ENCODE results near the gene LAD1. TPM values are rescaled to one million over a fixed set of nuclear protein-coding genes. Genes with fewer than 3 reads are reported as not detected.

The LAD1 gene
- total and polyA plus RNA-seq, 2 of the 13 experiments (the other 11 are each of a cell fraction or from before 2014, with no cell fraction given) = 10.8 to 65.6 TPM

DNA sequence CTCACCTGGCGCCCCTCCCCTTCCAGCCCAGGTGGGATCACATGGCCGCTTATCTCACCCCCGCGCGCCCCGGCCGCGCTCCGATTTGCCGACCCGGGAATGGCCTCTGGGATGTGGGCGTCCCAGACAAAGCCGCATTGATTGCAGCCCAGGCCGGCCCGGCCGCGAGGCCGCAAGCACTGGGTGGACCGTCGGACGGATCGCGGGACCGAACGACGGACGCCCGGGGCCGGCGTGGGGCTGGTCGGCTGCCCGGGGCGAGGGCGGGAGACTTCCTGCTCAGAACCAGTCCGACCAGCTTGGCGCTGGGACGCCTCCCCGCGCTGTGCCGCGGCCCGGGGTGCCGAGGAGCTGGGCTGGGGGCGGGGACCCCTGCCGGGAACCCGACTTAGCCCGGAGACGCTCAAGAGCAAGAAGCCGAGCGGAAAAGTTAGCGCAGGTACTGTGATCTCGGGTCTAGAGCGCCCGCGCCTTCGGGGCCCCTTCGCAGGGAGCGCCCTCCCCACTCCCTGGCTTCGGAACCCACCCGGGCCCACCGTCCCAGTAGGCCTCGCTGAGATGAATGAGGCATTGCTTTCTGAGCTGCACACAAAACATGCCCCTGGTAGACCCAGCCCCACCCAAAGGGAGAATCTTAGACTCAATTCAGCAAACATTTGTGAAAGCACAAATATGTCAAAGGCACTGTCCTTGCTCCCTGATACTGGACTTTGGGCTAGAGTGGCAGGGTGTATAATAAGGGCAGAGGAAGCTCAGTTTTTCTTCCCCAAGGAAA lies 415 bp upstream of the LAD1 start (continued):
- no peak for TF ChIP-seq MZF1 (CRISPR knock-in tag; IDR thresholded peaks at IDR 0.05; ENCODE audit: borderline replicate concordance)
- no peak for TF ChIP-seq JUNB (CRISPR knock-in tag; IDR thresholded peaks at IDR 0.05; ENCODE audit: borderline replicate concordance)
- TF ChIP-seq HMG20A (CRISPR knock-in tag; IDR thresholded peaks at IDR 0.05; ENCODE audit: borderline replicate concordance) = 0 out of 2 replicates have a peak, but pooled peaks have one; percentile 12
- TF ChIP-seq, protein P1, sequence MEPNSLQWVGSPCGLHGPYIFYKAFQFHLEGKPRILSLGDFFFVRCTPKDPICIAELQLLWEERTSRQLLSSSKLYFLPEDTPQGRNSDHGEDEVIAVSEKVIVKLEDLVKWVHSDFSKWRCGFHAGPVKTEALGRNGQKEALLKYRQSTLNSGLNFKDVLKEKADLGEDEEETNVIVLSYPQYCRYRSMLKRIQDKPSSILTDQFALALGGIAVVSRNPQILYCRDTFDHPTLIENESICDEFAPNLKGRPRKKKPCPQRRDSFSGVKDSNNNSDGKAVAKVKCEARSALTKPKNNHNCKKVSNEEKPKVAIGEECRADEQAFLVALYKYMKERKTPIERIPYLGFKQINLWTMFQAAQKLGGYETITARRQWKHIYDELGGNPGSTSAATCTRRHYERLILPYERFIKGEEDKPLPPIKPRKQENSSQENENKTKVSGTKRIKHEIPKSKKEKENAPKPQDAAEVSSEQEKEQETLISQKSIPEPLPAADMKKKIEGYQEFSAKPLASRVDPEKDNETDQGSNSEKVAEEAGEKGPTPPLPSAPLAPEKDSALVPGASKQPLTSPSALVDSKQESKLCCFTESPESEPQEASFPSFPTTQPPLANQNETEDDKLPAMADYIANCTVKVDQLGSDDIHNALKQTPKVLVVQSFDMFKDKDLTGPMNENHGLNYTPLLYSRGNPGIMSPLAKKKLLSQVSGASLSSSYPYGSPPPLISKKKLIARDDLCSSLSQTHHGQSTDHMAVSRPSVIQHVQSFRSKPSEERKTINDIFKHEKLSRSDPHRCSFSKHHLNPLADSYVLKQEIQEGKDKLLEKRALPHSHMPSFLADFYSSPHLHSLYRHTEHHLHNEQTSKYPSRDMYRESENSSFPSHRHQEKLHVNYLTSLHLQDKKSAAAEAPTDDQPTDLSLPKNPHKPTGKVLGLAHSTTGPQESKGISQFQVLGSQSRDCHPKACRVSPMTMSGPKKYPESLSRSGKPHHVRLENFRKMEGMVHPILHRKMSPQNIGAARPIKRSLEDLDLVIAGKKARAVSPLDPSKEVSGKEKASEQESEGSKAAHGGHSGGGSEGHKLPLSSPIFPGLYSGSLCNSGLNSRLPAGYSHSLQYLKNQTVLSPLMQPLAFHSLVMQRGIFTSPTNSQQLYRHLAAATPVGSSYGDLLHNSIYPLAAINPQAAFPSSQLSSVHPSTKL (CRISPR knock-in tag; IDR thresholded peaks at IDR 0.05) = peak; percentile 45; the same call in 1 of the 2 replicates
- no peak for TF ChIP-seq MBNL3 (CRISPR knock-in tag; conservative IDR thresholded peaks at IDR 0.05)
- no peak for TF ChIP-seq ZFP1 (CRISPR knock-in tag; IDR thresholded peaks at IDR 0.05)
- TF ChIP-seq, protein P2, sequence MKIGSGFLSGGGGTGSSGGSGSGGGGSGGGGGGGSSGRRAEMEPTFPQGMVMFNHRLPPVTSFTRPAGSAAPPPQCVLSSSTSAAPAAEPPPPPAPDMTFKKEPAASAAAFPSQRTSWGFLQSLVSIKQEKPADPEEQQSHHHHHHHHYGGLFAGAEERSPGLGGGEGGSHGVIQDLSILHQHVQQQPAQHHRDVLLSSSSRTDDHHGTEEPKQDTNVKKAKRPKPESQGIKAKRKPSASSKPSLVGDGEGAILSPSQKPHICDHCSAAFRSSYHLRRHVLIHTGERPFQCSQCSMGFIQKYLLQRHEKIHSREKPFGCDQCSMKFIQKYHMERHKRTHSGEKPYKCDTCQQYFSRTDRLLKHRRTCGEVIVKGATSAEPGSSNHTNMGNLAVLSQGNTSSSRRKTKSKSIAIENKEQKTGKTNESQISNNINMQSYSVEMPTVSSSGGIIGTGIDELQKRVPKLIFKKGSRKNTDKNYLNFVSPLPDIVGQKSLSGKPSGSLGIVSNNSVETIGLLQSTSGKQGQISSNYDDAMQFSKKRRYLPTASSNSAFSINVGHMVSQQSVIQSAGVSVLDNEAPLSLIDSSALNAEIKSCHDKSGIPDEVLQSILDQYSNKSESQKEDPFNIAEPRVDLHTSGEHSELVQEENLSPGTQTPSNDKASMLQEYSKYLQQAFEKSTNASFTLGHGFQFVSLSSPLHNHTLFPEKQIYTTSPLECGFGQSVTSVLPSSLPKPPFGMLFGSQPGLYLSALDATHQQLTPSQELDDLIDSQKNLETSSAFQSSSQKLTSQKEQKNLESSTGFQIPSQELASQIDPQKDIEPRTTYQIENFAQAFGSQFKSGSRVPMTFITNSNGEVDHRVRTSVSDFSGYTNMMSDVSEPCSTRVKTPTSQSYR (CRISPR knock-in tag; IDR thresholded peaks at IDR 0.05; ENCODE audit: borderline replicate concordance) = no peak
- TF ChIP-seq KAT2B (IDR thresholded peaks at IDR 0.05; ENCODE audit: borderline replicate concordance, low read depth, low read length) = no peak
- TF ChIP-seq, protein P3, sequence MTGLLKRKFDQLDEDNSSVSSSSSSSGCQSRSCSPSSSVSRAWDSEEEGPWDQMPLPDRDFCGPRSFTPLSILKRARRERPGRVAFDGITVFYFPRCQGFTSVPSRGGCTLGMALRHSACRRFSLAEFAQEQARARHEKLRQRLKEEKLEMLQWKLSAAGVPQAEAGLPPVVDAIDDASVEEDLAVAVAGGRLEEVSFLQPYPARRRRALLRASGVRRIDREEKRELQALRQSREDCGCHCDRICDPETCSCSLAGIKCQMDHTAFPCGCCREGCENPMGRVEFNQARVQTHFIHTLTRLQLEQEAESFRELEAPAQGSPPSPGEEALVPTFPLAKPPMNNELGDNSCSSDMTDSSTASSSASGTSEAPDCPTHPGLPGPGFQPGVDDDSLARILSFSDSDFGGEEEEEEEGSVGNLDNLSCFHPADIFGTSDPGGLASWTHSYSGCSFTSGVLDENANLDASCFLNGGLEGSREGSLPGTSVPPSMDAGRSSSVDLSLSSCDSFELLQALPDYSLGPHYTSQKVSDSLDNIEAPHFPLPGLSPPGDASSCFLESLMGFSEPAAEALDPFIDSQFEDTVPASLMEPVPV (CRISPR knock-in tag; IDR thresholded peaks at IDR 0.05) = peak; percentile 85
- TF ChIP-seq TBX3 (IDR thresholded peaks at IDR 0.05; ENCODE audit: borderline replicate concordance) = no peak
- peak; percentile 78; the same call in 1 of the 2 replicates for TF ChIP-seq ZIK1 (CRISPR knock-in tag; IDR thresholded peaks at IDR 0.05; ENCODE audit: borderline replicate concordance, low read depth)
- peak; percentile 72 for TF ChIP-seq ZMYM2 (CRISPR knock-in tag; IDR thresholded peaks at IDR 0.05)

Data from HepG2 (cell line).